Fibroblast of mammary gland (primary cell): ENCODE data around the gene TRPM3.

ENCODE experiments used
- DNase-seq: peaks from one replicate; pipeline ENCODE4 v3.0.0-alpha.2; 2010; ENCODE audit warnings: low read depth
- H3K4me3 ChIP-seq: 2 replicates; pipeline ENCODE4 v1.5.1; 2011; ENCODE audit warnings: low read depth, mild to moderate bottlenecking, low read length, moderate library complexity; ENCODE audit not compliant: control insufficient read depth
- TF ChIP-seq, protein P1 (sequence below): conservative IDR thresholded peaks from 2 replicates; pipeline ENCODE4 v1.5.1; 2011; ENCODE audit warnings: low read depth, low read length, inconsistent platforms; ENCODE audit not compliant: control insufficient read depth, insufficient read depth

Gene TRPM3

DNA sequence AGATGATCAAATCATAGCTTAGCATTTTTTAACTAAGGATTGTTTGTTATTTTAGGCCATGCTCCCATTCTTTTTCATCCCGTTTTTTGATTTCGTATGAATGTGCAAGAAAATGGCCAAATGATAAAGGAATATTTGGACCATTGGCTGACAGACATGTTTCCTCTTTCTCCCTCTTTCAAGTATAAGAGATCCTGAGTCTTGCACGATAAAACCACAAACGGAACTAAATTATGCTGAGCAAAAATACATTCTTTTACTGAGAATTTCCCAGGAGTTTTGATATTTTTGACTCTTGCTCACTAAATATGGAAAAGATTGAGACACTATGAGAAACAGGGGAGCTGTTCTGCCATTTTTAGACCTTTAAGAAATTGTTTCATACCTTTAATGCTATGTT lies 616.6 kb downstream of the TRPM3 start:
- no peak for DNase-seq

DNA sequence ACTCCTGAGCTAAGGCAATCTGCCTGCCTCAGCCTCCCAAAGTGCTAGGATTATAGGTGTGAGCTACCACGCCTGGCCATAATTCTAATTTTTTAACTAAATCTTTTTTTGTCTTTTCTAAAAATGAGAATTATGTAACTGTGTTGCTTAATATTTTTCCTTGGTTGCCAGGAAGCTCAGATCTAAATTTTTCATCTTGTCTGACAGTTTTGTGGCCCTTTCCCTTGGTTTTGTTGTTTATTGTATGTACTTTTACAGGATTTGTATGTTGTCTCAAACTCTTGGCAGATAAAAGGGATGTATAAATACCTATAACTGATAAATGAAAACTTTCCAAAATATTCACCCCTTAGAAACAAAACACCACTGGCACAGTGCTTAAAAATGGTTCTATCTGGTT lies 618.7 kb downstream of the TRPM3 start:
- no peak overlapping the region for H3K4me3 ChIP-seq
- TF ChIP-seq, protein P1, sequence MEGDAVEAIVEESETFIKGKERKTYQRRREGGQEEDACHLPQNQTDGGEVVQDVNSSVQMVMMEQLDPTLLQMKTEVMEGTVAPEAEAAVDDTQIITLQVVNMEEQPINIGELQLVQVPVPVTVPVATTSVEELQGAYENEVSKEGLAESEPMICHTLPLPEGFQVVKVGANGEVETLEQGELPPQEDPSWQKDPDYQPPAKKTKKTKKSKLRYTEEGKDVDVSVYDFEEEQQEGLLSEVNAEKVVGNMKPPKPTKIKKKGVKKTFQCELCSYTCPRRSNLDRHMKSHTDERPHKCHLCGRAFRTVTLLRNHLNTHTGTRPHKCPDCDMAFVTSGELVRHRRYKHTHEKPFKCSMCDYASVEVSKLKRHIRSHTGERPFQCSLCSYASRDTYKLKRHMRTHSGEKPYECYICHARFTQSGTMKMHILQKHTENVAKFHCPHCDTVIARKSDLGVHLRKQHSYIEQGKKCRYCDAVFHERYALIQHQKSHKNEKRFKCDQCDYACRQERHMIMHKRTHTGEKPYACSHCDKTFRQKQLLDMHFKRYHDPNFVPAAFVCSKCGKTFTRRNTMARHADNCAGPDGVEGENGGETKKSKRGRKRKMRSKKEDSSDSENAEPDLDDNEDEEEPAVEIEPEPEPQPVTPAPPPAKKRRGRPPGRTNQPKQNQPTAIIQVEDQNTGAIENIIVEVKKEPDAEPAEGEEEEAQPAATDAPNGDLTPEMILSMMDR = no peak
- no peak for DNase-seq

More for the DNA sequence above, 616.6 kb downstream of the TRPM3 start:
- TF ChIP-seq, protein P1 = no peak
- no peak overlapping the region for H3K4me3 ChIP-seq

DNA sequence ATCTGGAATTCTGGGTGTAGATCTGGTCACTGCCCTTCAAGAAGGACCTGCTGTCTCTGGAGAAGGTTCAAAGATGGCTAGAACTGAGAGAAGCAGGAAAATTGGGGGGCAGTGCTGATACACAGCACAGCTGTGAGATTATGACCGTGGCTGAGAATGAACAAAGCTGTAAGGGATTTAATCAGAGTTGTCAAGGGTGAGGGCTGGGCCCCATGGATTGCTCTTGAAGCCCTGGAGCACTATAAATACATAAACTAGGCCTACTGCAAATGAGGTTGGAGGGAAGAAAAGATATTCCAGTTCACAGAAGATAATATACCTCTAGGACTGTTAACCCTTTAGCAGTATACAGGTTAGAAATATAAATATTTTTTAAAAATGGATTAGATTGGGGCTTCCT lies 620.6 kb downstream of the TRPM3 start:
- DNase-seq = no peak
- no peak overlapping the region for H3K4me3 ChIP-seq
- TF ChIP-seq, protein P1 = no peak

- no peak overlapping the region for H3K4me3 ChIP-seq
- TF ChIP-seq, protein P1 = no peak
- DNase-seq = no peak
Measured at GRCh38 chr9:70499621-70500020, 621.8 kb downstream of the TRPM3 start.

GRCh38 chr9:70498866-70499265 lies 622.6 kb downstream of the TRPM3 start:
- no peak for DNase-seq
- no peak overlapping the region for H3K4me3 ChIP-seq
- TF ChIP-seq, protein P1 = no peak

DNA sequence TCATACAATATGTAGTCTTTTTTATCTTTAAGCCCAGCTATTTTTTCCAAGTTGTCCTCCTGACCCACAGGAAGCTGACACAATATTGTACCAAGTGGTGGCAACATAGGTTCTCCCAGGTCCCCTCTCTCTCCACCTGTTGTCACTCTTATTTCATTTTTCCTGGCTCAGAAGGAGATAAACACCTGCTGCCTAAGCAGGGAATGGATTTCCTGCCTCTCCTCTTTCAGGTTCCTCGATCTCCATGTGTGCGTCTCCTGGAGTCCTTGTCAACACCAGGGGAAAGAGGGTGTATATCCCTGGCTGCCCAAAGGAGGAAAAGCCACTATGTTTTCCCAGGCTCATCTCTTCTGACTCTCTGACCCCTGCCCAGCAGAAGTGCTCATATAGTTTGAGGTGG lies 625.2 kb downstream of the TRPM3 start:
- no peak overlapping the region for H3K4me3 ChIP-seq
- TF ChIP-seq, protein P1 = no peak
- no peak for DNase-seq

- DNase-seq = no peak
- no peak overlapping the region for H3K4me3 ChIP-seq
- TF ChIP-seq, protein P1 = no peak
Measured at GRCh38 chr9:70495514-70495913, 625.9 kb downstream of the TRPM3 start.
